SH-SY5Y (cell line): ENCODE results near the gene RIOX2.

Experiments used
- GATA2 ChIP-seq: IDR thresholded peaks from 2 replicates; pipeline ENCODE4 v1.6.1; 2011; ENCODE audit warnings: mild to moderate bottlenecking, low read depth, low read length
- GATA3 ChIP-seq: IDR thresholded peaks from 2 replicates; pipeline ENCODE4 v1.6.1; 2011; ENCODE audit warnings: low read depth, mild to moderate bottlenecking, low read length, moderate library complexity

- TF ChIP-seq GATA2, result no peak
- TF ChIP-seq GATA3, result no peak
These were observed 4.3 kb downstream of the RIOX2 start for GRCh38 chr3:97967966-97968365.
